Neutrophil (primary cell): ENCODE results near the gene GPR87.
A peak's percentile ranks its signal among the peaks of the same experiment; 100 is the strongest.

Source experiments
- H3K27ac ChIP-seq: fragments of 200-600 bp; sonication (generic); 2 replicates; pipeline ENCODE4 v1.5.1; 2016; ENCODE audit warnings: mild to moderate bottlenecking, moderate library complexity
- H3K27me3 ChIP-seq: fragments of 200-600 bp; sonication (generic); 2 replicates; pipeline ENCODE4 v1.6.0; 2016; ENCODE audit warnings: mild to moderate bottlenecking
- H3K36me3 ChIP-seq: fragments of 200-600 bp; sonication (generic); 2 replicates; pipeline ENCODE4 v1.5.1; 2017
- H3K4me1 ChIP-seq, 2 experiments: fragments of 200-600 bp in 1 of 2; sonication (generic) in 1 of 2; 1 replicate in 1 of 2; 2 replicates in 1 of 2; pipeline versions ENCODE4 v1.5.1 to v1.6.1; 2013 to 2016; ENCODE audit warnings: low read depth in 1 of 2, low read length in 1 of 2, mild to moderate bottlenecking in 1 of 2, moderate library complexity in 1 of 2; ENCODE audit not compliant: control insufficient read depth in 1 of 2, insufficient read depth in 1 of 2
- H3K4me3 ChIP-seq, 2 experiments: fragments of 200-600 bp in 1 of 2; sonication (generic) in 1 of 2; 1 replicate in 1 of 2; 2 replicates in 1 of 2; pipeline ENCODE4 v1.5.1; 2013 to 2016; ENCODE audit warnings: low read depth in 1 of 2, low read length in 1 of 2, mild to moderate bottlenecking in 1 of 2, moderate library complexity in 1 of 2
- H3K9me3 ChIP-seq: fragments of 200-600 bp; sonication (generic); 2 replicates; pipeline ENCODE4 v1.5.1; 2016
- TF ChIP-seq, protein P1 (sequence below): fragments of 200-600 bp; sonication (generic); IDR thresholded peaks from 2 replicates; pipeline ENCODE4 v1.5.1; 2016; ENCODE audit warnings: antibody characterized with exemption

GPR87 gene

DNA sequence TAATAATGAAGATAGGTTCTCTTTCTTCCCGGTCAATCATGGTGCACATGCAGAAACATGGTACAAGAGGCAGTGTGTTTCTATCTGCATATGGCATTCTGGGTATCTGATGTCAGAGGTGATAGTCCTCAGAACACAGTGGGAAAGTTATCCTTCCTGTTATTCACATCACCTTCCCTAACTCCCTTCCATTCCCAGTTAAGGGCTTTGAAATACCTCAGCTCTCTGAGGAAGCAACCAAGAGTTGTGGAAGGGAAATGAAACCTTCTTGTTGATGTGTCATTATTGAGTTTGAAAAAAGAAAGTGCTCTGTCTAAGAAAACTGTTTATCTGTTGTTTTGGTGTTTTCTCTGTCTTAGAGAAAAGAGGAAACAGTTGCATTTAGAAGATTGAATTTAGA is 34.6 kb upstream of the GPR87 start:
- no peaks in the 10 kb centered on the region for H3K9me3 ChIP-seq
- no peaks in the 10 kb centered on the region for H3K36me3 ChIP-seq
- H3K27me3 ChIP-seq = no peaks in the 10 kb centered on the region
- peaks cover 77 to 80% of the 10 kb centered on the region in 2 experiments for H3K4me1 ChIP-seq
- TF ChIP-seq, protein P1, sequence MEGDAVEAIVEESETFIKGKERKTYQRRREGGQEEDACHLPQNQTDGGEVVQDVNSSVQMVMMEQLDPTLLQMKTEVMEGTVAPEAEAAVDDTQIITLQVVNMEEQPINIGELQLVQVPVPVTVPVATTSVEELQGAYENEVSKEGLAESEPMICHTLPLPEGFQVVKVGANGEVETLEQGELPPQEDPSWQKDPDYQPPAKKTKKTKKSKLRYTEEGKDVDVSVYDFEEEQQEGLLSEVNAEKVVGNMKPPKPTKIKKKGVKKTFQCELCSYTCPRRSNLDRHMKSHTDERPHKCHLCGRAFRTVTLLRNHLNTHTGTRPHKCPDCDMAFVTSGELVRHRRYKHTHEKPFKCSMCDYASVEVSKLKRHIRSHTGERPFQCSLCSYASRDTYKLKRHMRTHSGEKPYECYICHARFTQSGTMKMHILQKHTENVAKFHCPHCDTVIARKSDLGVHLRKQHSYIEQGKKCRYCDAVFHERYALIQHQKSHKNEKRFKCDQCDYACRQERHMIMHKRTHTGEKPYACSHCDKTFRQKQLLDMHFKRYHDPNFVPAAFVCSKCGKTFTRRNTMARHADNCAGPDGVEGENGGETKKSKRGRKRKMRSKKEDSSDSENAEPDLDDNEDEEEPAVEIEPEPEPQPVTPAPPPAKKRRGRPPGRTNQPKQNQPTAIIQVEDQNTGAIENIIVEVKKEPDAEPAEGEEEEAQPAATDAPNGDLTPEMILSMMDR = no peak
- H3K27ac ChIP-seq = peak overlapping the region; percentile 95
- peak overlapping the region; percentile 31 to 43 for H3K4me3 ChIP-seq

DNA sequence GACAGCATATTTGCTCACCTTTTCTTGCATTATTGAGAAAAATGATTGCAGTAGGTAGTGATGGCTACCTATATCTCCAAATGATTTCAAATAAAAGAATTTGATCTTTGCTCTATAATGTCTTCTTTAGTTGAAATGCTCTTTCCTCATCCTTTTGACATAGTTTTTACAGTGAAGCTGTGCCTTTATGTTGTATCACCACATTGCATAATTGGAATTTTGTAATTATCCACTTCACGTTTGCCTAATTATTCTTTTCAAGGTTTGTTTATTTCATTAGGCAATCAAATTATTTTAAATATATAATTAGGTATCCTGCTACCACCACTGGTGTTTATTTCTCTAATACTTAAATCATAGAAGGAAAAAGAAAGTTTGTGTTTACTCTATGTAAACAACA is 34.0 kb upstream of the GPR87 start:
- TF ChIP-seq, protein P1 = no peak
- peaks cover 74 to 80% of the 10 kb centered on the region in 2 experiments for H3K4me1 ChIP-seq
- H3K4me3 ChIP-seq = peak overlapping the region in 1 of 2 experiments; percentile 43
- no peaks in the 10 kb centered on the region for H3K27me3 ChIP-seq
- peak overlapping the region; percentile 95 for H3K27ac ChIP-seq
- no peaks in the 10 kb centered on the region for H3K9me3 ChIP-seq
- H3K36me3 ChIP-seq = no peaks in the 10 kb centered on the region

DNA sequence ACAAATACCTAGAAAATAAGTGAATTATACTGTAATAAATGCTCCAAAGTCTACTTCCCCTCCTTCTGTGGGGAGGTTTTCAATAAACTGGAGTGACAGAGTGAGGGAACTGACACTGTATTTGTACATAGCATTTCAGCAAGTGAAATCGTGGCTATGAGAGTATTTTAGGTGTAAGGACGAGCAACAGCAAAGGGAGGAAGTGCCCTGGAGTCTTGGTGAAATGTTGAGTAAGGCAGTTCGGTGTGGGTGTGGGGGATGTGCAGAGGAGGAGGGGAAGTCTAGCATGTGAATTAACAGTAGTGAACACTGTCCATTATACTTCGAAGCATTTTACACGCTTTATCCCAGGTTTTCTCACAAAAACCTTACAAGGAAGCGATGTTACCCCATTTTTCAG is 30.8 kb upstream of the GPR87 start:
- no peaks in the 10 kb centered on the region for H3K27me3 ChIP-seq
- H3K36me3 ChIP-seq = no peaks in the 10 kb centered on the region
- TF ChIP-seq, protein P1 = no peak
- no peaks in the 10 kb centered on the region for H3K9me3 ChIP-seq
- H3K27ac ChIP-seq = peak overlapping the region; percentile 95
- H3K4me3 ChIP-seq = peak overlapping the region; percentile 60 to 66
- H3K4me1 ChIP-seq = peaks cover 86 to 87% of the 10 kb centered on the region in 2 experiments

DNA sequence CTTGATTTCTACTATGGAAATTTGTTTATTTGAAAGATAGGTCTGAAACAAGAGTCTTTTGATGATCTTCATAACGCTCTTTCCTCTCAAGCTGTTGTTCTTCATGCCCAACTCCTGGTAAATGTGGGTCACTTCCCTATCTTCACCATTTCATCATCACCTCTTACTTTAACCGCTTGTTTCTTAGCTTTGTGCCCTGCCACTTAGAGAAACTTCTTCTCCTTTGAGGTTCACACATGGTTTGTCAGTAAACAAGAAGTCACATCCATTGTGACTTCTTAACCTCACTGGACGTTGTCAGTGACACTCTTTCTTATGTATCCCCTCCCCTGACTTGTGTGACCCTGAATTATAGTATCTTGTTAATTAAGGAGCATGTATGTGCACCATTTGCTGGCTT is 29.7 kb upstream of the GPR87 start:
- TF ChIP-seq, protein P1 = no peak
- Histone ChIP-seq H3K27ac (peak overlapping the region; percentile 95), H3K27me3 (no peaks in the 10 kb centered on the region), H3K9me3 (no peaks in the 10 kb centered on the region), H3K4me1 (peaks cover 75% of the 10 kb centered on the region in 2 experiments), H3K4me3 (peak overlapping the region; percentile 60 to 66), H3K36me3 (no peaks in the 10 kb centered on the region)

DNA sequence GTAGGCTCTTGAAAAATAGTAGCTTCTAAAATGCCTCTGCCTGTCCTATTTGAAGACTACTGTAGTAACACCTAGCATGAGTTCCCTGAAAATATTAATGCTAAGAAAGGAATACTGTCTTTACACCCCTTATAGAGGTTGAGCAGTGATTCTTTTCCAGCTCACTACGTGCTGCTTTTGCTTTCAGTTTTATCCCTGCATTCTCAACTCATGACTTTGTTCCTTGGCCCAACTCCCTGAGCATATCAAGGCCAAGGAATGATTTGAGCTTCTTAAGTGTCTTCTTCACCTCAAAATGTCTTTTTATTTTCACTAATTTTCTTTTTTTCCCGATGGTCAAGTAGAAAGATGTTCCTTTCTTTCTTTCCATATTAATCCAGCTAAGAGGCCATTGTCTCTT is 29.2 kb upstream of the GPR87 start:
- H3K4me3 ChIP-seq = peak overlapping the region; percentile 60 to 66

More for the DNA sequence above, 29.2 kb upstream of the GPR87 start:
- Histone ChIP-seq H3K27ac (peak overlapping the region; percentile 95), H3K9me3 (no peaks in the 10 kb centered on the region), H3K36me3 (no peaks in the 10 kb centered on the region), H3K4me1 (peaks cover 73 to 74% of the 10 kb centered on the region in 2 experiments), H3K27me3 (no peaks in the 10 kb centered on the region)
- TF ChIP-seq, protein P1 = no peak
